HEK293T (cell line): ENCODE measurements around the gene PHF23.

Source experiments
- BHLHE40 ChIP-seq: fragments of 450-650 bp; IDR thresholded peaks from 2 replicates; pipeline ENCODE4 v1.6.1; 2016; ENCODE audit warnings: mild to moderate bottlenecking, moderate library complexity, borderline replicate concordance
- ELF4 ChIP-seq: fragments of 450-650 bp; IDR thresholded peaks from 2 replicates; pipeline ENCODE4 v1.6.1; 2017; ENCODE audit warnings: antibody characterized with exemption
- SP1 ChIP-seq: fragments of 450-650 bp; IDR thresholded peaks from 2 replicates; pipeline ENCODE4 v1.6.1; 2017

- TF ChIP-seq SP1 (no peak), BHLHE40 (no peak), ELF4 (no peak)
These were observed 45.7 kb upstream of the PHF23 start for GRCh38 chr17:7284911-7285310.
